ENCODE measurements around the gene SUDS3. TPM values are rescaled to one million over a fixed set of nuclear protein-coding genes. Genes with fewer than 3 reads are reported as not detected.

The SUDS3 gene, protein sequence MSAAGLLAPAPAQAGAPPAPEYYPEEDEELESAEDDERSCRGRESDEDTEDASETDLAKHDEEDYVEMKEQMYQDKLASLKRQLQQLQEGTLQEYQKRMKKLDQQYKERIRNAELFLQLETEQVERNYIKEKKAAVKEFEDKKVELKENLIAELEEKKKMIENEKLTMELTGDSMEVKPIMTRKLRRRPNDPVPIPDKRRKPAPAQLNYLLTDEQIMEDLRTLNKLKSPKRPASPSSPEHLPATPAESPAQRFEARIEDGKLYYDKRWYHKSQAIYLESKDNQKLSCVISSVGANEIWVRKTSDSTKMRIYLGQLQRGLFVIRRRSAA
- total RNA-seq (2014; rRNA removed; shearing (Covaris generic)) = 42.4 and 56.0 TPM in 2 replicates
- 29.4 and 33.4 TPM in 2 replicates for polyA plus RNA-seq (2015; cell fraction: cytosol; rRNA removed)
- 50.3 and 52.7 TPM in 2 replicates for polyA plus RNA-seq (2015; cell fraction: nucleus; rRNA removed)

DNA sequence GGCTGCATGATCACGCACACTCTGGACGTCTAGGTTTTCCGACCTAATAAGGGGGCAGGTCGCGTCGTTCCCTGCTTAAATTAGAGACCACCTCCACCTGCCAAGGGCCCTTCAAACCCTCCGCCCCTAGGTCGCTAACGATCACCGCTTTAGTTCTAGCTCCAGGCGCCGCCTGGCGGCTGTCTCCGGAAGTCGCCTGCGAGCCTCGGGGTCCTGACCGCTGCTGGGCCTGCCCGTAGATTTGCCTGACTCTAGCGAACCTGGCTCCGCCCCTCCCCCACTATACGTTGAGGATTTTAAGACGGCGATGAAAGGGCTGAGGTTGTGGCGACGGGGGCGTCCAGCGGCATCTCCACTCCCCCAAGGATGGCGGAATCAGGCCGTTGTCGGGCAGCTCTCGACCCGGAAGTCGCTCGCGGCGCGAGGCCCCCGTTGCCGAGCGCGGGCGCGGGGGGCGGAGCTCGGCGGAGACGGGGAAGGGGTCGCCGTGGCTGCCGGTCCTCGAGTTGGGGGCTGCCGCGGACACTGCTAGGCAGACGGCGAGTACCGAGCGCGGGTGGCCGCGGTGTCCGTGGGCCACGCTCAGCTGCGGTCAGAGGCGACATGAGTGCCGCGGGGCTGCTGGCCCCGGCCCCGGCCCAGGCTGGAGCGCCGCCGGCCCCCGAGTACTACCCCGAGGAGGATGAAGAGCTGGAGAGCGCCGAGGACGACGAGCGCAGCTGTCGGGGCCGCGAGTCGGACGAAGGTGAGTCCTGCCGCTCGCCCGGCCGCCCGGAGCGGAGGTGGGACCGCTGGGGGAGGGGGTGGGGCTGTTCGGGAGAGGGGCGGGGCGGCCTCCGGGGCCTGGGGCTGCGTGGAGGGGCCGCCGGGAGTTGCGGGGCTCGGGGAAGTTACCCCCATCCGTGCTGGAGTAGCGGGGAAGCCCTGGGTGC is at the start of gene SUDS3:
Gene SUDS3, plus strand, starts transcription at position 467 of the 932 bp plus-strand sequence. Its CDS starts 137 bp downstream, at position 604.
- DNase-seq (ENCODE audit: low read depth, low spot score) = peak; percentile 83
- in situ Hi-C loops (cut with HindIII; ENCODE audit: low pct_unique_long_range_greater_than_20kb, low sequenced_read_pairs) = loop anchor here (10.0 kb wide), 1 partner anchor 192 kb away; no protein-coding TSS in a partner anchor

DNA sequence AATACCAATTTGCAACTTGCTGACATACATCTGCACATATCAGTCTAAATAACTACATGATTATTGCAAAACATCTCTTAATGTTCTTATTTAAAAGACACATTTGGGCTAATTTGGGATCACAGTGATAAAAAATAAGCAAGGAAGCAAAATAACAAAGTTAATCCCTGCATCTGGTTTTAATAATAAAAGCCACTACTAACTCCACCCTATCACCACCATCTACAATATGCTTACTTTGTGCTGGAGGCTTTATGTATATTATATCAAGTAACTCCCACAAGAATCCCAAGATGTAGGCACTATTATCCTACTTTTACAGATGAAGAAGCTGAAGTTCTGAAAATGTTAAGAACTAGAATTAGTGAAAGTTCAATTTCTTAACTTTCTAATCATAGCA is 49.4 kb upstream of the SUDS3 start:
- in situ Hi-C loops (cut with HindIII; ENCODE audit: low pct_unique_long_range_greater_than_20kb, low sequenced_read_pairs) = no loop called here
- no peak for DNase-seq (ENCODE audit: low read depth, low spot score)

DNA sequence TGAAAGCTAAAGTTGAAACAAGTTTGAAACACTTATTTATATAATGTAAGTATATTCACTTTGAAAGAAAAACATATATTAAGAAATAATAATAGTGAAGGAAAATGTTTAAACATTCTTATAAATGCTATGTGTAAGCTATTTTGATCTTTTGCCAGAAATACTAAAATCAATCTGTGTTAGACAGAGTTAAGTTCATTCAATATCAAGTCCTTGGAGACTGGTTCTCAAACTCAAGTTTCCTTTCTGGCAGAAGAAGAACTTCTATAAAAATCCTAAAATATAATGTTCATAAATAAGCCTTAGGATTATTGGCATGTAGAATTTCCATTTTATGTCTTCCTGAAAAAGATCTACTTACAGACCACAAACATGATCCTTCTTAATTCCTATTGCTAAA is 49.0 kb upstream of the SUDS3 start:
- no peak for DNase-seq (ENCODE audit: low read depth, low spot score)
- in situ Hi-C loops (cut with HindIII; ENCODE audit: low pct_unique_long_range_greater_than_20kb, low sequenced_read_pairs) = no loop called here

DNA sequence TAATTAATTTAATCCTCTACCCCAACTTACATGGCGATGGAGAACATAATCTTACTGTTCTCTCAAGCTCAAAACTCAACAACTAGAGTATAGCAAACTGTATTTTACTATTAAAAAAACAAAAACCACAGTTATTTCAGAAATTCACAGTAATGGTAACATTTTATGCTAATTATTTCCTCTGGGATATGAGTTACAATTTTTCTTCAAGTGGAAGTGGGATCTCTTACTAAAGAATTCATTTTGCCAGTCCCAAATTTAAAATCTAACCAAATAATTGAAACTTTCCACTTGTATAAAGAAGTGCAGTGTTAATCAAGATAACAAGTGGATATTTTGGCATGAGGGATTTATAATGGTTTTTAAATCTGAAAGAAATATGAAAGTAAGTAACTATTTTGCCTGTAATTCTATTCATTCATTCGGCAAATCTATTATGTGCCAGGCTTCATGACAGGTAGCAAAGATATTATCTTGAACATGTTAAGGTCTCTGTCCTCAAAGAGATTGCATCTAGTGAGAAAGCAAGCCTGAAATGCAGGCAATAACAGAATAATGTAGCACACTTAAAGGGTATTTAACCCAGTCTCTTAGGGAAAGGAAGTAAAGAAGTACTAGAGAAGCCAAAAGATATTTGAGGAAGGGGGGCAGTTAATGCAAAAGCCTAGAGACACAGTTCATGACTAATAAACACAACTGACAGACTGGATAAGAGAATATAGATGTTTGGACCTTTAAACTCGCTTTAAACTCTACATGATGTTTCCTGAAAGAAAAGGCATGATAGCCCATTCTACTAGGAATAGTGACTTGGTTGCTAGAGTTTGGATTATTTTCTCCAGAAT is 47.6 kb upstream of the SUDS3 start:
- in situ Hi-C loops (cut with HindIII; ENCODE audit: low pct_unique_long_range_greater_than_20kb, low sequenced_read_pairs) = no loop called here
- no peak for DNase-seq (ENCODE audit: low read depth, low spot score)

DNA sequence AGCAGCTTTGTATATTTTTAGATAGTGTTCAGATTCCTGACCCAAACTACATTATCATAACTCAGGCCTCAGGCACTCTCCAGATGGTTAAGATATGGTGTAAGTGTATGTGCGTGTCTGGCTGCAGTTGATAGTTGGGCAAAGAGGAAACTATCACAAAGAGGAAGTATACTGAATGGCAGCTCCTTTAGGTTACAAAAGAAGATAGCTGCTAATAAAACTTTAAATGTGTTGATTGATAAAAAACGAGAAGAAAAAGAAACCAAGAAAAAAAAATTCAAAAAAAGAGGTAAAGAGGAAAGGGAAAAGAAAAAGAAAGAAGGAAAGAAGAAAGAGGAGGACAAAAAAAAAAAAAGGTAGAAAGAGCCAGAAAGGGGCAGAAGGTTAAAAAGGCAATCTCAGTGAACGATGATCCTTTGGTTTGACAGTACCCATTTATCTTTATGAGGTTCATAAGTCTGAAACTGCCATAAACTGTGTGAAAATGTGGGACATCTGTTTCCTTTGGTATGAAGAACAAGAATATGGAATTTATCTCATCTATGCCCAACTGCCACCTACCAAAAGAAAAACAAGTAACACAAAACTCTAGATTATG is 45.8 kb upstream of the SUDS3 start:
- in situ Hi-C loops (cut with HindIII; ENCODE audit: low pct_unique_long_range_greater_than_20kb, low sequenced_read_pairs) = no loop called here
- peak; percentile 72 for DNase-seq (ENCODE audit: low read depth, low spot score)

DNA sequence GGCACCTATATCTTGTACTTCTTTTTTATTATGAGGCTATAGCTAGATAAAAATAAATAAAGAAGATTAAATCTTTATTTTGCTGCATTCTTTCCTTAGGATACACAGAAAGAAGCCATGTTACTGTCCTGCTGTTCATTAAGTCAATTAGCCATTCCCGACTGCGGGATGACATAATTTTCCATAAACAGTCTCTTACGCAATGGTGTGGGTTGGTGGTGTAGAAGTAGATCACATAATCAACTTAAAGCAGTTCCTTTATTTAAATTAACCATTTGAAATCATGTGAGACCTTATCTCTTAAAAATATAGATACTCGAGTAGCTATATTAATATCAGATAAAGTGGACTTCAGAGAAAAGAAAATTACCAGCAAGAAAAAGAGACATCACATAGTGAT is 43.8 kb upstream of the SUDS3 start:
- in situ Hi-C loops (cut with HindIII; ENCODE audit: low pct_unique_long_range_greater_than_20kb, low sequenced_read_pairs) = no loop called here
- DNase-seq (ENCODE audit: low read depth, low spot score) = no peak

DNA sequence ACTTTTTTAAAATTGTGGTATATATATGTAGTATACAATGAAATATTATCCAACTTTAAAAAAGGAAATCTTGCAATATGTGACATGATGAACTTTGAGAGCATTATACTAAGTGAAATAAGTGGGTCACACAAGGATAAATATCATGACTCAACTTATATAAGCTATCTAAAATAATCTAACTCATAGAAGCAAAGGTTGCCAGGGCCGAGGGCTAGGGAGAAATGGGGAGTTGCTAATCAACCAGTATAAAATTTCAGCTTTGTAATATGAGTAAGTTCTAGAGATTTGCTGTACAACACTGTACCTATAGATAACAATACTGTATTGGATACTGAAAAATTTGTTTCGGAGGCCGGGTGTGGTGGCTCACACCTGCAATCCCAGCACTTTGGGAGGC is 42.1 kb upstream of the SUDS3 start:
- DNase-seq (ENCODE audit: low read depth, low spot score) = no peak
- in situ Hi-C loops (cut with HindIII; ENCODE audit: low pct_unique_long_range_greater_than_20kb, low sequenced_read_pairs) = no loop called here

DNA sequence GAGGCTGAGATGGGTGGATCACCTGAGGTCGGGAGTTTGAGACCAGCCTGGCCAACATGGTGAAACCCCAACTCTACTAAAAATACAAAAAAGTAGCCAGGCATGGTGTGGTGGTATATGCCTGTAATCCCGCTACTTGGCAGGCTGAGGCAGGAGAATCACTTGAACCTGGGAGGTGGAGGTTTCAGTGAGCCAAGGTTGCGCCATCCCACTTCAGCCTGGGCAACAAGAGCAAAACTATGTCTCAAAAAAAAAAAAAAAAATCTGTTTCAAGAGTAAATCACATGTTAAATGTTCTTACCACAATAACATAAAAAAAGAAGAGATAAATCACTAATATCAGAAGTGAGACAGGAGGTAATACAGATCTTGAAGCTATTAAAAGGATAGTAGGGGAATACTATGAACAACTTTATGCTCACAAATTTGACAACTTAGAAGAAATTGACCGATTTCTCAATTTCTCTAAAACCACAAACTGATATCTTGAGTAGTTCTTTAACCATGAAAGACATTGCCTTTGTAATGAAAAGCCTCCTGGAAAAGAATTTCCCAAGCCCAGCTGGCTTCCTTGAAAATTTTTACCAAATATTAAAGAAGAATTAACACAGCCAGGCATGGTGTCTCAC is 41.3 kb upstream of the SUDS3 start:
- DNase-seq (ENCODE audit: low read depth, low spot score) = no peak
- in situ Hi-C loops (cut with HindIII; ENCODE audit: low pct_unique_long_range_greater_than_20kb, low sequenced_read_pairs) = no loop called here

DNA sequence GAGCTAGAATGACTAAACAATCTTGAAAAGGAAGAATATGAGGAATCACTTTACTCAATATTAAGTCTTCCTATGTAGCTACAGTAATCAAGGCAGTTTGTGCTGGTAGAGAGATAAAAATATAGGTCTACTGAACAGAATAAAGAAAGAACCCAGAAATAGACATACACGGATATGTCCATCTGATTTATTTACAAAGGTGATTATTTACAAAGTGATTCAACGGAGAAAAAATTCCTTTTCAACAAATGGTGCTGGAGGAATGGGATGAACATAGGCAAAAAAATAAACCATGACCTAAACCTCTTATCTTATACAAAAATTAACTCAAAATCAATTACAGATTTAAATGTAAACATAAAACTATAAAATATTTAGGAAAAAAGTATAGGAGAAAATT is 40.2 kb upstream of the SUDS3 start:
- DNase-seq (ENCODE audit: low read depth, low spot score) = no peak
- in situ Hi-C loops (cut with HindIII; ENCODE audit: low pct_unique_long_range_greater_than_20kb, low sequenced_read_pairs) = no loop called here

DNA sequence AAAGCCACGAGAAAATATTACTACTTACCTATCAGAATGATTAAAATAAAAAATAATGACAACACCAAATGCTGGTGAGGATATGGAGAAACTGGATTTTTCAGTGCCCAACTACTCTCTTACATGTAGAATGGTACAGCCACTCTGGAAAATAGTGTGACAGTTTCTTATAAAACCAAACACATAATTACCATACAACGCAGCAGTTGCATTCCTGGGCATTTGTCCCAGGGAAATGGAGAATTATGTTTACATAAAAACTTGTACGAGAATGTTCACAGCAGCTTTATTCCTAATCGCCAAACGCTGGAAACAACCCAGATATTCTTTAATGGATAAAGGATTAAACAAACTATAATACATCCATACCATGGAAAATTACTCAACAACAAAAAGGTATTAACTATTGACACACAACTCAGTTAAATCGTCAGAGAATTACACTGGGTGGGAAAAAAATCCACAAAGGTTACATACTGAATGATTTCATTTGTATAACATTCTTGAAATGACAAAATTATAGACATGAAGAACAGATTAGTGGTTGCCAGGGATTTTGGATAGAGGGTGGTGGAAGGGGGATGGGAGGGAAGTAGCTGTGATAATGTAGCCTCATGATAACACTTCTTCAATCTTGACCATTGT is 39.0 kb upstream of the SUDS3 start:
- no peak for DNase-seq (ENCODE audit: low read depth, low spot score)
- in situ Hi-C loops (cut with HindIII; ENCODE audit: low pct_unique_long_range_greater_than_20kb, low sequenced_read_pairs) = no loop called here

DNA sequence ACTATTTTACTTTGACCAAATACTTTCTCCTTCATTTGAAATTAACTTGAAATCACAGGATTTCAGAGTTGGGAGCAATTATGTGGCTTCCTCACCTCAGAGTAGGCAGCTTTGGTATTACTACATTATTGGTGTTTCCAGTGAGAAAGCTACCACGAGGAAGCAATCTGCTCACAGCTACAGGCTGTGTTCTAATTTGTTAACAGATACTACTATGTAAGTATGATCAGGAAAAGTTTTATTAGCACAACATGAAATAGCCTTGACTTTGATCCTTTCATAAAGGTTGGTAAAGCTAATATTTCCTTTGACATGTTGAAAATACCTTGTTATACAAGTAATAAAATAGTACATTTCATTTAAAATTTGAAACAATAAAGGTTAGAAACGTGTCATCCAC is 34.3 kb upstream of the SUDS3 start:
- in situ Hi-C loops (cut with HindIII; ENCODE audit: low pct_unique_long_range_greater_than_20kb, low sequenced_read_pairs) = no loop called here
- DNase-seq (ENCODE audit: low read depth, low spot score) = no peak

DNA sequence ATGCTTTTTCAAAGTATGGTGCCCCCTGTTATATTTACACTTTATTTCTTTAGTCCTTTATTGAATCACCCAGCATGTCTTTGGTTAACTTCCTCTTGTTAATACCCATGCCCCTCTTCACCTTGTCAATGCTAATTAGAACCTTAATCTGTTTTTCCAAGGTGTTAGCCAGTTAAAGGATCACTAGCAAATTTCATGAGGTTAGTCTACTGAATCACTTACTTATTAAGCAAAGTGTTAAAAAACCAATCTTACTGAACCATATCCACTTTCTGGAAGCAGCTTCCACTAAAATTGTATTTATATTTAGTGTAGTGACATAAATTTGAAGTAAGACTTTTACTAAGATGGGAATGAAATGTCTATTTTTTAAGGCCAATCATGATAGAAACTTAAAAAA is 31.5 kb upstream of the SUDS3 start:
- DNase-seq (ENCODE audit: low read depth, low spot score) = no peak
- in situ Hi-C loops (cut with HindIII; ENCODE audit: low pct_unique_long_range_greater_than_20kb, low sequenced_read_pairs) = no loop called here

DNA sequence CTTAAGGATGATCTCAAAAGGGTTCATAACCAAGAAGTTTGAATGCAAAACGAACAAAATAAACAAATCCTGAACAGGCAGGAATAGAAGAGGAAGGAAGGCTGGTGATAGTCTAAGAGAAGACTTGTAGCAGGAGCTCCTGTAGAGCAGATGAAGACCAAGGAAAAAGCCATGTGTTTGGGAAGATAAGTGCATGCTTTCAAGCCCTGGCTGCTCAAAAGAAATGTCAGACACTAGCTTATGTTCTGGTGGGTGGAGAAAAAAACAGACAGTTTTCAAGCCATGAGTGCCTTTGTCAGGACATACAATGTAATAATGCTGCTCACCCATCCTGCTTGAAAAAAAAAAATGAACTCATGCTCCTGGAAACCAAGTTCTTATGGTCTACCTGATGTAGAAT is 31.0 kb upstream of the SUDS3 start:
- DNase-seq (ENCODE audit: low read depth, low spot score) = peak; percentile 33
- in situ Hi-C loops (cut with HindIII; ENCODE audit: low pct_unique_long_range_greater_than_20kb, low sequenced_read_pairs) = no loop called here

DNA sequence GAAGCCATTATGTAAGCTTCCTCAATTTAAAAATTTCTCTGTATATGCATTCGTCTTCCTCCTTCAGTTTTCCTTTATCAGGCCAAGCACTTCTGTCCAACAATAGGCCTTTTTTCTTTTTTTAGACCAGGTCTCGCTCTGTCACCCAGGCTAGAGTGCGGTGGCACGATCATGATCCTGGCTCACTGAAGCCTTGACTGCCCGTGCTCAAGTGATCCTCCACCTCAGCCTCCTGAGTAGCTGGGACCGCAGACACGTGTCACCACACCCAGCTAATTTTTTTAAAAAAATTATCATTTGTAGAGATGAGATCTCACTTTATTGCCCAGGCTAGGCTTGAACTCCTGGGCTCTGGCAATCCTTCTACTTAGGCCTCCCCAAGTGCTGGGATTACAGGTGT is 29.5 kb upstream of the SUDS3 start:
- no peak for DNase-seq (ENCODE audit: low read depth, low spot score)
- in situ Hi-C loops (cut with HindIII; ENCODE audit: low pct_unique_long_range_greater_than_20kb, low sequenced_read_pairs) = no loop called here

DNA sequence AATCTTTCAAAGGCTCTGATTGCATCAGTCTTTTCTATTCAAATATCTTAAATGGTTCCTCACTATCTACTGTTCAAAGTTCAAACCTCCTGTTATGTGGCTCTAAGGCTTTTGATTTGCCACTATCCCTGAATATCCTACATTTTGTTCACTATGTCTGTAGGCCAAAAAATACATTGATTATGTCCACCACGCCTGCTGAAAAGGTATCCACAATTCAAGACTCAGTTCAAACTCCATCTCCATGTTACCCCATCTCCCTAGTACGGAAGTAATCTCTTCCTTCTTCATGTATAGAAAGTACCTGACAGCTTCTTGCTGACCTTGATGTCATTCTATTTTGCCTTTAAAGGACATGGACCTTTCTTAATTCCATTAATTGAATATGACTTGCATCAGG is 28.4 kb upstream of the SUDS3 start:
- no peak for DNase-seq (ENCODE audit: low read depth, low spot score)
- in situ Hi-C loops (cut with HindIII; ENCODE audit: low pct_unique_long_range_greater_than_20kb, low sequenced_read_pairs) = no loop called here

DNA sequence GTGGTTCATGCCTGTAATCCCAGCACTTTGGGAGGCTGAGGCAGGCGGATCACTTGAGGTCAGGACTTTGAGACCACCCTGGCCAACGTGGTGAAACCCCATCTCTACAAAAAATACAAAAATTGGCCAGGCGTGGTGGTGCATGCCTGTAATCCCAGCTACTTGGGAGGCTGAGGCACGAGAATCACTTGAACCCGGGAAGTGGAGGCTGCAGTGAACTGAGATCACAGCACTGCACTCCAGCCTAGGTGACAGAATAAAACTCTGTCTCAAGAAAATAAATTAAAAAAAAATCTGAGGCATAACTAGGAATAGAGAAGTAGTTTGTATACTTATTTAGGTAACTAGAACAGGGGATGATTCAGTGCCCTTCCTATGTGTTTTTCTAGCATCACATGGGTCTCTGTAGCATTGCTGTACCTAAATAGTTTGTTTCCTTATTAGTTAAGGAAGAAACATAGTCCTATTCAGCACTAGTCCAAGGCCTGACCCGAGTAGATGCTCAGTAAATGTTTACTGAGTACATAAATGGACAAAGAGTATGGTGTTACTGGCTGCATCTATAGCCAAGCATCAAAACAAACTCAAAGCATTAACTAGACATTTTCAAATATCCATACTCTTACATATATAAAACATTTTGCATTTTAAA is 25.3 kb upstream of the SUDS3 start:
- in situ Hi-C loops (cut with HindIII; ENCODE audit: low pct_unique_long_range_greater_than_20kb, low sequenced_read_pairs) = no loop called here
- DNase-seq (ENCODE audit: low read depth, low spot score) = no peak
